HUES6 (cell line): ENCODE measurements around the gene SLC38A6.
"Not testable (repeated sequence)": the region's sequence is repeated elsewhere in the genome, so short reads cannot be mapped to it uniquely, and the experiment has no call there.

Experiments used
- H3K27ac ChIP-seq: 2 replicates; pipeline ENCODE4 v1.7.0; 2013; ENCODE audit warnings: low read depth, mild to moderate bottlenecking, low read length, inconsistent platforms
- H3K27me3 ChIP-seq: 2 replicates; pipeline ENCODE4 v1.6.1; 2013; ENCODE audit warnings: low read length; ENCODE audit not compliant: control insufficient read depth, insufficient read depth
- H3K36me3 ChIP-seq: 2 replicates; pipeline ENCODE4 v1.6.1; 2013; ENCODE audit warnings: low read length; ENCODE audit not compliant: control insufficient read depth, insufficient read depth
- H3K4me1 ChIP-seq: 2 replicates; pipeline ENCODE4 v1.6.1; 2013; ENCODE audit warnings: low read length; ENCODE audit not compliant: control insufficient read depth, insufficient read depth
- H3K4me3 ChIP-seq: 2 replicates; pipeline ENCODE4 v1.5.1; 2013; ENCODE audit warnings: low read depth, low read length
- H3K9ac ChIP-seq: one replicate; pipeline ENCODE4 v1.6.1; 2013; ENCODE audit warnings: mild to moderate bottlenecking, low read length
- H3K9me3 ChIP-seq: 2 replicates; pipeline ENCODE4 v1.6.1; 2013; ENCODE audit warnings: low read depth, low read length; ENCODE audit not compliant: control insufficient read depth, insufficient read depth

Gene SLC38A6

GRCh38 chr14:61050417-61050816, 69.4 kb downstream of the SLC38A6 start:
- H3K27me3 ChIP-seq: no peaks in the 10 kb centered on the region
- no peak overlapping the region for H3K27ac ChIP-seq
- 0 out of 2 replicates have a peak, but pooled peaks cover 7% of the 10 kb centered on the region for H3K4me1 ChIP-seq
- no peak overlapping the region for H3K4me3 ChIP-seq
- peaks cover 13% of the 10 kb centered on the region; the same call in 1 of the 2 replicates for H3K9me3 ChIP-seq
- no peaks in the 10 kb centered on the region for H3K36me3 ChIP-seq
- no peak overlapping the region for H3K9ac ChIP-seq

GRCh38 chr14:61051051-61051450, 70.0 kb downstream of the SLC38A6 start:
- no peak overlapping the region for H3K4me3 ChIP-seq
- no peaks in the 10 kb centered on the region for H3K36me3 ChIP-seq
- 0 out of 2 replicates have a peak, but pooled peaks cover 7% of the 10 kb centered on the region for H3K4me1 ChIP-seq
- no peak overlapping the region for H3K27ac ChIP-seq
- no peak overlapping the region for H3K9ac ChIP-seq
- H3K27me3 ChIP-seq: no peaks in the 10 kb centered on the region
- peaks cover 13% of the 10 kb centered on the region; the same call in 1 of the 2 replicates for H3K9me3 ChIP-seq

GRCh38 chr14:61051621-61052020, 70.6 kb downstream of the SLC38A6 start:
- Histone ChIP-seq H3K36me3 (no peaks in the 10 kb centered on the region), H3K9ac (no peak overlapping the region), H3K27ac (no peak overlapping the region), H3K9me3 (peaks cover 13% of the 10 kb centered on the region; the same call in 1 of the 2 replicates), H3K4me1 (0 out of 2 replicates have a peak, but pooled peaks cover 7% of the 10 kb centered on the region), H3K27me3 (no peaks in the 10 kb centered on the region), H3K4me3 (no peak overlapping the region)

GRCh38 chr14:61063461-61063860, 82.4 kb downstream of the SLC38A6 start:
- Histone ChIP-seq H3K9ac (no peak overlapping the region), H3K4me3 (no peak overlapping the region), H3K36me3 (no peaks in the 10 kb centered on the region), H3K4me1 (peaks cover 16% of the 10 kb centered on the region), H3K27me3 (0 out of 2 replicates have a peak, but pooled peaks cover 3% of the 10 kb centered on the region), H3K27ac (no peak overlapping the region), H3K9me3 (peaks cover 4% of the 10 kb centered on the region; the same call in 1 of the 2 replicates)

GRCh38 chr14:61064210-61064609, 83.2 kb downstream of the SLC38A6 start:
- no peaks in the 10 kb centered on the region for H3K36me3 ChIP-seq
- no peak overlapping the region for H3K27ac ChIP-seq
- H3K9ac ChIP-seq: no peak overlapping the region
- H3K27me3 ChIP-seq: 0 out of 2 replicates have a peak, but pooled peaks cover 3% of the 10 kb centered on the region
- H3K9me3 ChIP-seq: peaks cover 4% of the 10 kb centered on the region; the same call in 1 of the 2 replicates
- peaks cover 16% of the 10 kb centered on the region for H3K4me1 ChIP-seq
- H3K4me3 ChIP-seq: no peak overlapping the region

- Histone ChIP-seq H3K36me3 (no peaks in the 10 kb centered on the region), H3K9ac (no peak overlapping the region), H3K4me1 (peaks cover 16% of the 10 kb centered on the region), H3K27ac (no peak overlapping the region), H3K27me3 (0 out of 2 replicates have a peak, but pooled peaks cover 3% of the 10 kb centered on the region), H3K4me3 (no peak overlapping the region), H3K9me3 (peaks cover 4% of the 10 kb centered on the region; the same call in 1 of the 2 replicates)
Measured at GRCh38 chr14:61064856-61065255, 83.8 kb downstream of the SLC38A6 start.

GRCh38 chr14:61065656-61066055, 84.6 kb downstream of the SLC38A6 start:
- Histone ChIP-seq H3K27ac (no peak overlapping the region), H3K9me3 (peaks cover 6% of the 10 kb centered on the region; the same call in 1 of the 2 replicates), H3K4me1 (peaks cover 16% of the 10 kb centered on the region), H3K36me3 (no peaks in the 10 kb centered on the region), H3K27me3 (0 out of 2 replicates have a peak, but pooled peaks cover 3% of the 10 kb centered on the region), H3K4me3 (no peak overlapping the region), H3K9ac (no peak overlapping the region)

GRCh38 chr14:61072442-61072841, 91.4 kb downstream of the SLC38A6 start:
- not testable (repeated sequence) for H3K4me3 ChIP-seq, H3K36me3 ChIP-seq, H3K4me1 ChIP-seq, H3K27ac ChIP-seq, H3K27me3 ChIP-seq, H3K9me3 ChIP-seq, H3K9ac ChIP-seq

- H3K9ac ChIP-seq: no peak overlapping the region
- H3K4me1 ChIP-seq: no peaks in the 10 kb centered on the region
- no peaks in the 10 kb centered on the region for H3K27me3 ChIP-seq
- no peaks in the 10 kb centered on the region for H3K36me3 ChIP-seq
- H3K4me3 ChIP-seq: no peak overlapping the region
- 0 out of 2 replicates have a peak, but pooled peaks cover 2% of the 10 kb centered on the region for H3K9me3 ChIP-seq
- no peak overlapping the region for H3K27ac ChIP-seq
Measured at GRCh38 chr14:61074852-61075251, 93.8 kb downstream of the SLC38A6 start.

- no peak overlapping the region for H3K4me3 ChIP-seq
- H3K27ac ChIP-seq: no peak overlapping the region
Measured at GRCh38 chr14:61076556-61076955, 95.5 kb downstream of the SLC38A6 start.

GRCh38 chr14:61077437-61077836, 96.4 kb downstream of the SLC38A6 start:
- Histone ChIP-seq H3K9me3 (no peaks in the 10 kb centered on the region), H3K9ac (no peak overlapping the region), H3K27me3 (no peaks in the 10 kb centered on the region), H3K4me1 (peaks cover 10% of the 10 kb centered on the region; the same call in 1 of the 2 replicates), H3K4me3 (no peak overlapping the region), H3K36me3 (no peaks in the 10 kb centered on the region), H3K27ac (no peak overlapping the region)

More at GRCh38 chr14:61076556-61076955, 95.5 kb downstream of the SLC38A6 start:
- H3K27me3 ChIP-seq: no peaks in the 10 kb centered on the region
- H3K9me3 ChIP-seq: no peaks in the 10 kb centered on the region
- H3K36me3 ChIP-seq: no peaks in the 10 kb centered on the region
- no peak overlapping the region for H3K9ac ChIP-seq
- peaks cover 10% of the 10 kb centered on the region; the same call in 1 of the 2 replicates for H3K4me1 ChIP-seq
